ENCODE measurements around the gene USP17L29. TPM values are rescaled to one million over a fixed set of nuclear protein-coding genes. Genes with fewer than 3 reads are reported as not detected.
"Not testable (repeated sequence)": the region's sequence is repeated elsewhere in the genome, so short reads cannot be mapped to it uniquely, and the experiment has no call there.

USP17L29 gene
- total RNA-seq (not detected), polyA plus RNA-seq (not detected)
- long read RNA-seq, donor 1 = 0 reads
- long read RNA-seq, donor 2 = 0 reads
- long read RNA-seq, donor 3 = 0 reads

- H3K27me3 ChIP-seq; H3K9me3 ChIP-seq; H3K4me3 ChIP-seq; H3K27ac ChIP-seq; ATAC-seq; H3K4me1 ChIP-seq; DNase-seq; intact Hi-C loops (cut with DNase I); H3K36me3 ChIP-seq: not testable (repeated sequence)
- WGBS, 2 donors = no CpG with 5 or more reads among the region's 15 CpGs
Observed at GRCh38 chr4:9353338-9353737, at the start of gene USP17L29. TSS of gene USP17L29 (plus strand) at chr4:9353638. CDS start at chr4:9353638, 0 bp downstream.

- intact Hi-C loops (cut with DNase I); DNase-seq; H3K27me3 ChIP-seq; H3K4me1 ChIP-seq; H3K9me3 ChIP-seq; H3K27ac ChIP-seq; H3K36me3 ChIP-seq; H3K4me3 ChIP-seq; ATAC-seq: not testable (repeated sequence)
- WGBS, 2 donors = 85 to 92% methylated on average over 1 of the region's 13 CpGs
Observed at GRCh38 chr4:9324191-9324590, 29.2 kb upstream of the USP17L29 start.

GRCh38 chr4:9324865-9325264 lies 28.6 kb upstream of the USP17L29 start, which contains the start of gene USP17L24:
TSS of gene USP17L24 (plus strand) at chr4:9325165. CDS start at chr4:9325165, 0 bp downstream.
- H3K36me3 ChIP-seq; ATAC-seq; H3K9me3 ChIP-seq; H3K4me3 ChIP-seq; intact Hi-C loops (cut with DNase I); H3K27me3 ChIP-seq; H3K4me1 ChIP-seq; DNase-seq; H3K27ac ChIP-seq: not testable (repeated sequence)
- no CpG with 5 or more reads among the region's 15 CpGs for WGBS, 2 donors

GRCh38 chr4:9329611-9330010 lies 23.8 kb upstream of the USP17L29 start, which contains the start of gene USP17L25:
TSS of gene USP17L25 (plus strand) at chr4:9329911. CDS start at chr4:9329911, 0 bp downstream.
- H3K9me3 ChIP-seq; ATAC-seq; H3K4me3 ChIP-seq; H3K27me3 ChIP-seq; intact Hi-C loops (cut with DNase I); H3K4me1 ChIP-seq; H3K27ac ChIP-seq; H3K36me3 ChIP-seq; DNase-seq: not testable (repeated sequence)
- no CpG with 5 or more reads among the region's 15 CpGs for WGBS, 2 donors

- H3K36me3 ChIP-seq; ATAC-seq; H3K9me3 ChIP-seq; DNase-seq; H3K27ac ChIP-seq; H3K27me3 ChIP-seq; intact Hi-C loops (cut with DNase I); H3K4me1 ChIP-seq; H3K4me3 ChIP-seq: not testable (repeated sequence)
- WGBS, 2 donors = 81% methylated on average over 9 of the region's 15 CpGs; no CpG with 5 or more reads in 1 of the 2 donors
Observed at GRCh38 chr4:9334358-9334757, 19.1 kb upstream of the USP17L29 start, which contains the start of gene USP17L26. TSS of gene USP17L26 (plus strand) at chr4:9334658. CDS start at chr4:9334658, 0 bp downstream.

GRCh38 chr4:9339103-9339502 lies 14.3 kb upstream of the USP17L29 start, which contains the start of gene USP17L5:
TSS of gene USP17L5 (plus strand) at chr4:9339403. CDS start at chr4:9339403, 0 bp downstream.
- WGBS, 2 donors = no CpG with 5 or more reads among the region's 15 CpGs
- ATAC-seq = not testable (repeated sequence)

GRCh38 chr4:9343848-9344247 lies 9.6 kb upstream of the USP17L29 start, which contains the start of gene USP17L27:
TSS of gene USP17L27 (plus strand) at chr4:9344148. CDS start at chr4:9344148, 0 bp downstream.
- no CpG with 5 or more reads among the region's 15 CpGs for WGBS, 2 donors
- H3K27me3 ChIP-seq; H3K27ac ChIP-seq; ATAC-seq; intact Hi-C loops (cut with DNase I); H3K4me3 ChIP-seq; H3K4me1 ChIP-seq; H3K9me3 ChIP-seq; H3K36me3 ChIP-seq; DNase-seq: not testable (repeated sequence)

More at GRCh38 chr4:9339103-9339502, 14.3 kb upstream of the USP17L29 start, which contains the start of gene USP17L5:
- H3K36me3 ChIP-seq; DNase-seq; H3K4me1 ChIP-seq; H3K9me3 ChIP-seq; H3K27me3 ChIP-seq; H3K4me3 ChIP-seq; intact Hi-C loops (cut with DNase I); H3K27ac ChIP-seq: not testable (repeated sequence)

- H3K9me3 ChIP-seq; intact Hi-C loops (cut with DNase I): not testable (repeated sequence)
Observed at GRCh38 chr4:9348593-9348992, 4.8 kb upstream of the USP17L29 start, which contains the start of gene USP17L28. TSS of gene USP17L28 (plus strand) at chr4:9348893. CDS start at chr4:9348893, 0 bp downstream.

GRCh38 chr4:9350866-9351265 lies 2.6 kb upstream of the USP17L29 start:
- DNase-seq = peak in 1 of 2 donors; percentile 17
- WGBS, 2 donors = 91 to 93% methylated on average over 13 of the region's 18 CpGs
- H3K36me3 ChIP-seq; H3K4me3 ChIP-seq; ATAC-seq; H3K9me3 ChIP-seq; intact Hi-C loops (cut with DNase I); H3K27ac ChIP-seq; H3K27me3 ChIP-seq; H3K4me1 ChIP-seq: not testable (repeated sequence)

More at GRCh38 chr4:9348593-9348992, 4.8 kb upstream of the USP17L29 start, which contains the start of gene USP17L28:
- not testable (repeated sequence) for ATAC-seq, DNase-seq, H3K27ac ChIP-seq, H3K27me3 ChIP-seq, H3K36me3 ChIP-seq, H3K4me1 ChIP-seq, H3K4me3 ChIP-seq
- no CpG with 5 or more reads among the region's 15 CpGs for WGBS, 2 donors

GRCh38 chr4:9362829-9363228 lies 9.4 kb downstream of the USP17L29 start, which contains the start of gene USP17L30:
TSS of gene USP17L30 (plus strand) at chr4:9363129. CDS start at chr4:9363129, 0 bp downstream.
- DNase-seq; H3K27ac ChIP-seq; H3K27me3 ChIP-seq; H3K4me3 ChIP-seq; H3K36me3 ChIP-seq; H3K9me3 ChIP-seq; H3K4me1 ChIP-seq; intact Hi-C loops (cut with DNase I); ATAC-seq: not testable (repeated sequence)
- WGBS, 2 donors = no CpG with 5 or more reads among the region's 15 CpGs

- H3K27ac ChIP-seq; ATAC-seq; H3K9me3 ChIP-seq; DNase-seq; H3K36me3 ChIP-seq; intact Hi-C loops (cut with DNase I); H3K27me3 ChIP-seq; H3K4me1 ChIP-seq; H3K4me3 ChIP-seq: not testable (repeated sequence)
- 29 to 55% methylated on average over 1 of the region's 1 CpG for WGBS, 2 donors
Observed at GRCh38 chr4:9379881-9380280, 26.4 kb downstream of the USP17L29 start.
